Effector CD8-positive, alpha-beta T cell (primary cell): ENCODE results near the gene KIRREL3.

Experiments
- DNase-seq: peaks from one replicate; lab custom pipeline; 2025; lab: John Stamatoyannopoulos, UW

The KIRREL3 gene

GRCh38 chr11:126704096-126704495, 296.5 kb downstream of the KIRREL3 start:
- DNase-seq: no peak

- no peak for DNase-seq
These were observed 296.9 kb downstream of the KIRREL3 start for GRCh38 chr11:126703662-126704061.

- no peak for DNase-seq
These were observed 297.6 kb downstream of the KIRREL3 start for GRCh38 chr11:126702987-126703386.

- DNase-seq: no peak
These were observed 298.3 kb downstream of the KIRREL3 start for GRCh38 chr11:126702165-126702720.

GRCh38 chr11:126701520-126701897, 299.1 kb downstream of the KIRREL3 start:
- no peak for DNase-seq

- no peak for DNase-seq
These were observed 299.6 kb downstream of the KIRREL3 start for GRCh38 chr11:126700768-126701519.

- no peak for DNase-seq
These were observed 302.0 kb downstream of the KIRREL3 start for GRCh38 chr11:126698576-126698975.

GRCh38 chr11:126697936-126698335, 302.6 kb downstream of the KIRREL3 start:
- DNase-seq: no peak

- DNase-seq: no peak
These were observed 303.6 kb downstream of the KIRREL3 start for GRCh38 chr11:126696982-126697381.

GRCh38 chr11:126695293-126695692, 305.3 kb downstream of the KIRREL3 start:
- DNase-seq: no peak

GRCh38 chr11:126694065-126694625, 306.4 kb downstream of the KIRREL3 start:
- no peak for DNase-seq

GRCh38 chr11:126687477-126687876, 313.1 kb downstream of the KIRREL3 start:
- DNase-seq: no peak

- no peak for DNase-seq
These were observed 313.6 kb downstream of the KIRREL3 start for GRCh38 chr11:126686938-126687337.

- DNase-seq: no peak
These were observed 316.5 kb downstream of the KIRREL3 start for GRCh38 chr11:126683766-126684728.

GRCh38 chr11:126682590-126682989, 318.0 kb downstream of the KIRREL3 start:
- DNase-seq: no peak

GRCh38 chr11:126680700-126681099, 319.9 kb downstream of the KIRREL3 start:
- no peak for DNase-seq

- DNase-seq: no peak
These were observed 320.4 kb downstream of the KIRREL3 start for GRCh38 chr11:126680131-126680530.

- no peak for DNase-seq
These were observed 321.5 kb downstream of the KIRREL3 start for GRCh38 chr11:126679033-126679432.

GRCh38 chr11:126676536-126676935, 324.0 kb downstream of the KIRREL3 start:
- no peak for DNase-seq

GRCh38 chr11:126673319-126673718, 327.3 kb downstream of the KIRREL3 start:
- DNase-seq: no peak

- DNase-seq: no peak
These were observed 331.2 kb downstream of the KIRREL3 start for GRCh38 chr11:126669416-126669815.

GRCh38 chr11:126664643-126665042, 335.9 kb downstream of the KIRREL3 start:
- DNase-seq: no peak
